ENCODE measurements around the gene ZFHX2.
"Not testable (repeated sequence)": the region's sequence is repeated elsewhere in the genome, so short reads cannot be mapped to it uniquely, and the experiment has no call there.

ZFHX2 gene

GRCh38 chr14:23551266-23552028 lies at the start of gene ZFHX2:
TSS of gene ZFHX2 (minus strand) at chr14:23551765. CDS start at chr14:23535325, 16,440 bp downstream.
- peak; percentile 63 for DNase-seq (ENCODE audit: low spot score)

DNA sequence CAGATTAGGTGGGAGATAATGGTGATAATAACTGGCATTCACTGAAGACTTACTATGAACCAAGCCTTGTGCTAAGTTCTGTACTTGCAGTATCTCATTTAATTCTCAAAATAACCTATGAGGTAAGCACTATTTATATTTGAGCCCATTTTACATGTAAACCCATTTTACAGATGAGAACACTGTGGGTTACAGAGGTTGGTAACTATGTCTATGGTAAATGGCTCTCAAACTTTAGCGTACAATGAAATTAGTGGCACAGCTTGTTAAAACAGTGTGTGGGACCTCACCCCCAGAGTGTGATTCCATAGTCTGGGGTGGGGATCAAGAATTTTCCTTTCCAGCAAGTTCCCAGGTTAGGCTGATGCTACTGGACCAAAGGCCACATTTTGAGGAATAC lies 49.2 kb upstream of the ZFHX2 start:
- DNase-seq (ENCODE audit: low spot score), result no peak

GRCh38 chr14:23600322-23600707 lies 48.8 kb upstream of the ZFHX2 start:
- no peak for DNase-seq (ENCODE audit: low spot score)

DNA sequence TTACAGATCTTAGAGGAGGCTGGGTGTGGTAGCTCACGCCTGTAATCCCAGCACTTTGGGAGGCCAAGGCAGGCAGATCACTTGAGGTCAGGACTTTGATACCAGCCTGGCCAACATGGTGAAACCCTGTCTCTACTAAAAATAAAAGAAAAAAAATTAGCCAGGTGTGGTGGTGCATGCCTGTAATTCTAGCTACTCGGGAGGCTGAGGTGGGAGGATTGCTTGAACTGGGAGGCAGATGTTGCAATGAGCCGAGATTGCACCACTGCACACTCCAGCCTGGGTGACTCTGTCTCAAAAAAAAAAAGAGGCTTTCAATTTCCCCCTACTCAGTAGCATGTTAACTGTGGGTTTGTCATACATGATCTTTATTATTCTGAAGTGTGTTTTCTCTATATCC lies 42.6 kb upstream of the ZFHX2 start:
- not testable (repeated sequence) for DNase-seq (ENCODE audit: low spot score)

DNA sequence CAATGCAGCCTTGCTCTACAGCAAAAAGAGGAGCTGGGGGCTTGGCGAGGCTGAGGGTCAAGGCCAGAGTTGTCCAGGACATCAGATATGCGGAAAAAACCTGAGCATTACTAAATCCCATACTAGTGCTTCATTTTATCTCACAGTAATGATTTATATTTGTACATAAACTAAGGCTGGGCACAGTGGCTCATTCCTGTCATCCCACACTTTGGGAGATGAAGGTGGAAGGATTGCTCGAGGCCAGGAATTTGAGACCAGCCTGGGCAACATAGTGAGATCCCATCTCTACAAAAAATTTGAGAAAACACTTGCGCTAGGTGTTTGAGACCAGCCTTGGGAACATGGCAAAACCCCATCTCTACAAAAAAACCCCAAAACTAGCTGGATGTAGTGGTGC lies 38.6 kb upstream of the ZFHX2 start:
- DNase-seq (ENCODE audit: low spot score), result no peak

DNA sequence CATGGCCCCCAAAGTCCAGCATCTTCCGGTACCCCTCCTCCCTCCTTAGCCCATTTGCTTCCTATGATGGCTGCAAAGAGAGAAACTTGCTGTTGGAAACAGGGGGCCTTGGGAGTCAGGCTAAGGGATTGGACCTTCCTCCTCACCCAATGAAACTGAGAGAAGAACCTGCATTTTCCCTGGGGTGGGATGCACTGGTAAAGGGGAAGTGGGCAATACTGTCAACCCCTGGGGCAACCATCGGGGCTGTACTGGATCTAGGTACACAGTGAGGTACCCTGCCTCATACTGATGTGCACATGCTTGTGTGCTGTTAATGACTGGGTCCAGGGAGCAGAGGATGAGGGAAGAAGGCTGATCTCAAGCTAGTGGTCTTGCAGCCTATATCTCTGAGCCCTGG lies 38.0 kb upstream of the ZFHX2 start:
- DNase-seq (ENCODE audit: low spot score), result no peak

DNA sequence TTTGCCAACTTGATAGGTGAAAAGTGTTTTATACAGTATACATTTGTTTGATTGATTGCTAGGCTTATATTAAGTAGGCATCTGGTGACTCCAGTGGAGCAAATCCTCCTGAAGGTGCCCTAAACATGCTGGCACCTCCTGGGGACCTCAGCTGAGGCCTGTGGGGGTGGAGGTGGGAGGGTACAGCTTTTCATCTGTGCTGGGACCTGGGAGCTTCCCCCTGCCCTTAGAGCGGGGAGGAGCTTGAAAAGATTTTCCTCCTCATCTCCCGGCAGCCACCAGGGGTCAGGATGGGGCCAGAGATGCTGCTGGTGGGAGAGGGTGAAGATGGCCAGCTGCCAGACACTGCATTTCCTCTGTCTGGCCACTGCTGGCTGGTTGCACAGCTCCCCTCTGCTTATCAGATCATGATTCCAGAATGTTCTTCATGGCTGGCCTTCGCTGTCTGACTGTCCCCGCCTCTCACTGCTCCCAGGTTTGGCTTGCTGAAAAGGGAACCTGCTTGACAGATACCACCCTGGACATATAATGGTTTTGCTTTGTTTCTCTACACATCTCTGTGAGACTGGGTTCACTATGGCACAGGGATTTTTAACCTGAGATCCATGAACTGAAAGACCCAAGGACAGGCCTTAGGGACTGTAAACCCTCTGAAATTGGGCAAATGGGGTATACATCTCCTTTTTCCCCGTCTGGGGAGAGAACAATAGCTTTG lies 37.5 kb upstream of the ZFHX2 start:
- DNase-seq (ENCODE audit: low spot score), result peak; percentile 81

DNA sequence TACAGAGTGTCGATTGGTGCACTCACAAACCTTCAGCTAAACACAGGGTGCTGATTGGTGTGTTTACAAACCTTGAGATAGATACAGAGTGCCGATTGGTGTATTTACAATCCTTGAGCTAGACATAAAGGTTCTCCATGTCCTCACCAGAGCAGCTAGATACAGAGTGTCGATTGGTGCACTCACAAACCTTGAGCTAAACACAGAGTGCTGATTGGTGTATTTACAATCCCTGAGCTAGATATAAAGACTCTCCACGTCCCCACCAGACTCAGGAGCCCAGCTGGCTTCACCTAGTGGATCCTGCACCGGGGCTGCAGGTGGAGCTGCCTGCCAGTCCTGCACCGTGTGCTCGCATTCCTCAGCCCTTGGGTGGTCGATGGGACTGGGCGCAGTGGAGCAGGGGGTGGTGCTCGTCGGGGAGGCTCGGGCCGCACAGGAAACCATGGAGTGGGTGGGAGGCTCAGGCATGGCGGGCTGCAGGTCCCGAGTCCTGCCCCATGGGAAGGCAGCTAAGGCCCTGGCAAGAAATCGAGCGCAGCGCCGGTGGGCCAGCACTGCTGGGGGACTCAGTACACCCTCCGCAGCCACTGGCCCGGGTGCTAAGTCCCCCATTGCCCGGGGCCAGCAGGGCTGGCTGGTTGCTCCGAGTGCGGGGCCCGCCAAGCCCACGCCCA lies 33.1 kb upstream of the ZFHX2 start:
- not testable (repeated sequence) for DNase-seq (ENCODE audit: low spot score)

DNA sequence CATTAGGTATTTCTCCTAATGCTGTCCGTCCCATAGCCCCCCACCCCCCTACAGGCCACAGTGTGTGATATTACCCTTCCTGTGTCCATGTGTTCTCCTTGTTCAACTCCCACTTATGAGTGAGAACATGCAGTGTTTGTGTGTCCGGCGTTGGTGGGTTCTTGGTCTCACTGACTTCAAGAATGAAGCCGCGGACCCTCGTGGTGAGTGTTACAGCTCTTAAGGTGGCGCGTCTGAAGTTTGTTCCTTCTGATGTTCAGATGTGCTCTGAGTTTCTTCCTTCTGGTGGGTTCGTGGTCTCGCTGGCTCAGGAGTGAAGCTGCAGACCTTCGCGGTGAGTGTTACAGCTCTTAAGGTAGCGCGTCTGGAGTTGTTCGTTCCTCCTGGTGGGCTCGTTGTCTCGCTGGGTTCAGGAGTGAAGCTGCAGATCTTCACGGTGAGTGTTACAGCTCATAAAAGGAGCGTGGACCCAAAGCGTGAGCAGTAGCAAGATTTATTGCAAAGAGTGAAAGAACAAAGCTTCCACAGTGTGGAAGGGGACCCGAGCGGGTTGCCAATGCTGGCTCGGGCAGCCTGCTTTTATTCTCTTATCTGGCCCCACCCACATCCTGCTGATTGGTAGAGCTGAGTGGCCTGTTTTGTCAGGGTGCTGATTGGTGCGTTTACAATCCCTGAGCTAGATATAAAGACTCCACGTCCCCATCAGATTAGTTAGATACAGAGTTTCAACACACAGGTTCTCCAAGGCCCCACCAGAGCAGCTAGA lies 32.4 kb upstream of the ZFHX2 start:
- not testable (repeated sequence) for DNase-seq (ENCODE audit: low spot score)

GRCh38 chr14:23582906-23583760 lies 31.6 kb upstream of the ZFHX2 start:
- DNase-seq (ENCODE audit: low spot score), result no peak

GRCh38 chr14:23580948-23581281 lies 29.4 kb upstream of the ZFHX2 start:
- no peak for DNase-seq (ENCODE audit: low spot score)

DNA sequence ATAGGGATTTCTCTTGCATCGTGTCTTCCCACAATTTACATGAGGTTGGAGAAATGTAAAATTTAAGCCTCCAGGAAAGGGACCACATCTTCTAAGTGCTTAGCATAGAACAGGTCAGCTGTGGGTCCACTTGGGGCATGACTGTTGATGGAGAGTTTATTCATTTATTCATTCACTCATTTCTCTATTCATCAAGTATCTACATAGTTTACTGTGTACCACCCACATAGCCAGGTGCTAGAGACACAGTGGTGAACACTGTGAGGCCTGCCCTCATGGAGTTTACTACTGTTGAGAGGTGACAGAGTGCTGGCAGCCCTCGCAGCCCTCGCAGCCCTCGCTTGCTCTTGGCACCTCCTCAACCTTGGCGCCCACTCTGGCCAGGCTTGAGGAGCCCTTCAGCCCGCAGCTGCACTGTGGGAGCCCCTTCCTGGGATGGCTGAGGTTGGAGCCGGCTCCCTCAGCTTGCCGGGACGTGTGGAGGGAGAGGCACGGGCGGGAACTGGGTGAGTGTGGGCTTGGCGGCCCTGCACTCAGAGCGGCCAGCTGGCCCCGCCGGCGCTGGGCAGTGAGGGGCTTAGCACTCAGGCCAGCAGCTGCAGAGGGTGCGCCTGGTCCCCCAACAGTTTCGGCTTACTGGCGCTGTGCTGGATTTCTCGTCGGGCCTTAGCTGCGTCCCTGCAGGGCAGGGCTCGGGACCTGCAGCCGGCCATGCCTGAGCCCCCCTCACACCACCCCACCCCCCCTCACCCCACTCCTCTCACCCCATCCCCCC lies 28.8 kb upstream of the ZFHX2 start:
- no peak for DNase-seq (ENCODE audit: low spot score)

GRCh38 chr14:23579739-23580138 lies 28.2 kb upstream of the ZFHX2 start:
- no peak for DNase-seq (ENCODE audit: low spot score)

DNA sequence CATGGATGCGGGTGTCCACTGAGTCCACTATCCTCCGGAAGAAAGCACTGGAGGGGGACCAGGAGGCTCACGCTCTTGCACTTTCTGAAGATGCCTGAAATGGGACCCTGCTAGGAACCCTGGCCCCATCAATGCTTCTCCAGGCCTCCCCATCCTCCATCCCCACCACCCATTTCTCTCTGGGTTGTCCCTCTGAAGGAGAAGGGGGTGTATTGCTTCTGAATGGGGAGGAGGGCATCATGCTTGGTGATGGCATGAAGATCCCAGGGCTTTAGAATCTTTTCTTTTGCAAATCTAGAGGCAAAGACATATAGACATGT lies 27.7 kb upstream of the ZFHX2 start:
- DNase-seq (ENCODE audit: low spot score), result no peak

DNA sequence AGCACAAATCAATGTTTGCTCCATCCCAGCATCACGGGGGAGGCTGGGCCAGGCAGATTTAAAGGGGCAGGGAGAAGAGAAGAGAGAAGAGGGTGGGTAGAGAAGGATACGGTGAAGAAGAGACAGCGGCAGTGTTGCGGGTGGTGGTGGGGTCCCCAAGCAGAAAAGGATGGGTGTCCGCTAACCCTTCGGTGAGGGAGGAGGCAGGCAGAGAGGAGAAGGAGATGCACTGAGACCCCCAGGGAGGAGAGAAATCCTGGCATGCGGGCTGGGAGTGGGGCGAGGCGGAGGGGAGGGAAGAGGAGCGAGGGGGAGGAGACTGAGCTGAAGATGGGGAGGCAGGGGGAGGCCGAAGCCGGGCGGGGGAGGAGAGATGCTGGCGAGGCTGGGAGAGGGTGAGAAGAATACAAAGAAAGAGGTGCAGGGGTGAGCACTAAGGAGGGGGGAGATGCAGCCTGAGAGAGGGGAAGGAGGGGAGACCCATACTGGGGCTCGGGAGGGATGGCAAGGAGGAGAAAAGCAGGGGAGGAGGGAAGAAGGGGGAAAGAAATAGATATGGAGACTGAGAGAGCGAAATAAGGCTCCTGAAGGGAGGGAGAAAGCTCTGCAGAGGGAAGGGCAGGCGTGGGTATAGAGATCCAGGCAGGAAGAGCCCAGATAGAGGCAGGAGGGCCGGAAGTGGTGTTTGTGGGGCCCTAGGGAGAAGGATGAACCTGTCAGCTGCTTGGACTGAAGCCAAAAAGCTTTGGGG lies 27.2 kb upstream of the ZFHX2 start, which contains the start of gene JPH4:
JPH4 (minus strand) TSS at position 231 of the 751 bp plus-strand sequence. CDS start 1,337 bp downstream, outside the sequence.
- no peak for DNase-seq (ENCODE audit: low spot score)

- DNase-seq (ENCODE audit: low spot score), result no peak
These were observed 26.3 kb upstream of the ZFHX2 start for GRCh38 chr14:23577710-23578392.

- no peak for DNase-seq (ENCODE audit: low spot score)
These were observed 25.6 kb upstream of the ZFHX2 start for GRCh38 chr14:23577004-23577681.

- no peak for DNase-seq (ENCODE audit: low spot score)
These were observed 21.9 kb upstream of the ZFHX2 start for GRCh38 chr14:23573384-23574015.
